AG04449 (cell line): ENCODE measurements around the gene KSR2.

Experiments
- CTCF ChIA-PET: fragments of 350-600 bp; formaldehyde crosslinking; extraction: SDS; loops from one replicate; lab custom pipeline; 2021; ENCODE audit warnings: antibody characterized with exemption; lab: Yijun Ruan, JAX
- POLR2A ChIA-PET: fragments of 400-600, 350-600 bp; formaldehyde crosslinking; extraction: SDS; loops from one replicate; lab custom pipeline; 2020; ENCODE audit warnings: antibody characterized with exemption, inconsistent platforms; lab: Yijun Ruan, JAX
- DNase-seq: peaks from one replicate; pipeline ENCODE4 v3.0.0-alpha.2; 2010; ENCODE audit warnings: low read depth, low spot score
- H3K4me3 ChIP-seq: 2 replicates; pipeline ENCODE4 v1.5.1; 2011; ENCODE audit warnings: low read depth, mild to moderate bottlenecking, control low read depth, low read length
- TF ChIP-seq, protein P1 (sequence below): IDR thresholded peaks from one replicate; pipeline ENCODE4 v1.5.1; 2011; ENCODE audit warnings: mild to moderate bottlenecking, moderate library complexity, low read length, control low read depth, inconsistent platforms; ENCODE audit not compliant: insufficient read depth; ENCODE audit errors: missing control alignments

KSR2 gene

DNA sequence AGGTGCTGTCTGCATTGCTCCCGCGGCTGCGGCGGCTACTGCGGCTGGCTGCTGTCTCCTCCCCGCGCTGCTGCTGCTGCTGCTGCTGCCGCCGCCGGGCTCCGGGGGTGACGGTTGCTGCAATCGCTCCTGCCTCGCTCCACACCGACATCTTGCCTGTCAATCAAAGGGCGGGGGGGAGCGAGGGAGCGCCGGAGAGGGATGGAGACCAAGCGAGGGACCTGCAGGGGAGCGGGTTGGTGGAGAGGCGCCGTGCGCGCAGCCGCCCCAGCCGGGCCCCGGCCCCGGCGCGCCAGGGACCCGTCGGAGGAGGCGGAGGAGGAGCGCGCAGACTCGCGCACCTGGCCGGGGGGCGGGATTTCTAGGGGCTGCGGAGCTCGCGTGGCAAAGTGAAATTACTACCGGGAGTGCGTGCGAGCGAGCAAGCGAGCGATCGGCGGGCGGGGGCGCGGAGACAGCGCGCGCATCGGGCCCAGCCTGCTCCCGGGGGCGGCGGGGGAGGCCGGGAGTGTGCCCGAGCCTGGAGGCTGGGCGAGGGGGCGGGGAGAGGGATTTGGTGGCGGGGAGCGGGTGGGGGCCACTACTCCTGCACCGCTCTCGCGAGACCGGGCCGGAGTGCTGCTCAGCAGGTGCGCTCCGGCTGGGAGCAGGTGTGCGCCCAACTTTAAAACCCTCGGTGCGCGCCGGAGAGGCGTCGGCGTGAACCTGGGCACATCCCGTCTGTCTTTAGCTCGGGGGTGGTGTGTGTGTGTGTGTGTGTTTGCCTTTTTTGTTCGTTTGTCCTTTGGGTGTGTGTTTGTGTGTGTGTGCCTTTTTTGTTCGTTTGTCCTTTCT lies at the start of gene KSR2:
Gene KSR2 (minus strand): TSS at position 165 of the 834 bp plus-strand sequence. CDS start 735 bp downstream, outside the sequence.
- ChIA-PET POLR2A (no interaction called here), CTCF (no interaction called here)
- TF ChIP-seq, protein P1, sequence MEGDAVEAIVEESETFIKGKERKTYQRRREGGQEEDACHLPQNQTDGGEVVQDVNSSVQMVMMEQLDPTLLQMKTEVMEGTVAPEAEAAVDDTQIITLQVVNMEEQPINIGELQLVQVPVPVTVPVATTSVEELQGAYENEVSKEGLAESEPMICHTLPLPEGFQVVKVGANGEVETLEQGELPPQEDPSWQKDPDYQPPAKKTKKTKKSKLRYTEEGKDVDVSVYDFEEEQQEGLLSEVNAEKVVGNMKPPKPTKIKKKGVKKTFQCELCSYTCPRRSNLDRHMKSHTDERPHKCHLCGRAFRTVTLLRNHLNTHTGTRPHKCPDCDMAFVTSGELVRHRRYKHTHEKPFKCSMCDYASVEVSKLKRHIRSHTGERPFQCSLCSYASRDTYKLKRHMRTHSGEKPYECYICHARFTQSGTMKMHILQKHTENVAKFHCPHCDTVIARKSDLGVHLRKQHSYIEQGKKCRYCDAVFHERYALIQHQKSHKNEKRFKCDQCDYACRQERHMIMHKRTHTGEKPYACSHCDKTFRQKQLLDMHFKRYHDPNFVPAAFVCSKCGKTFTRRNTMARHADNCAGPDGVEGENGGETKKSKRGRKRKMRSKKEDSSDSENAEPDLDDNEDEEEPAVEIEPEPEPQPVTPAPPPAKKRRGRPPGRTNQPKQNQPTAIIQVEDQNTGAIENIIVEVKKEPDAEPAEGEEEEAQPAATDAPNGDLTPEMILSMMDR = no peak
- DNase-seq = no peak
- H3K4me3 ChIP-seq = peak within 1 kb of the TSS; percentile 50

DNA sequence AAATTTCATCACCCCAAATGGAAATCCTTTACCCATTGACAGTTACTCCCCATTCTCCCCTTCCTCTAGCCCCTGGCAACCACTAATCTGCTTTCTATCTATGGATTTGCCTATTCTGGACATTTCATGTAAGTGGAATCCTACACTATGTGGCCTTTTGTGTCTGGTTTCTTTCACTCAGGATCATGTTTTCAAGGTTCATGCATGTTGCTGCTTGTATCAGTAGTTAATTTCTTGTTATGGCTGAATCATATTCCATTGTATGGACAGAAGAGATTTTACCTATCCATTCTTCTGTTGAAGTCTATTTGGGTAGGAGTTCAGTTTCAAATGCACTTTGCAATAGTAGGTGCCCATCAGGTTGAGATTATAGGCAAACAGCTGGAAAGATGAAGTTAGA lies 49.1 kb upstream of the KSR2 start:
- POLR2A ChIA-PET = no interaction called here
- no peak overlapping the region for H3K4me3 ChIP-seq
- CTCF ChIA-PET = no interaction called here
- TF ChIP-seq, protein P1 = no peak
- no peak for DNase-seq

DNA sequence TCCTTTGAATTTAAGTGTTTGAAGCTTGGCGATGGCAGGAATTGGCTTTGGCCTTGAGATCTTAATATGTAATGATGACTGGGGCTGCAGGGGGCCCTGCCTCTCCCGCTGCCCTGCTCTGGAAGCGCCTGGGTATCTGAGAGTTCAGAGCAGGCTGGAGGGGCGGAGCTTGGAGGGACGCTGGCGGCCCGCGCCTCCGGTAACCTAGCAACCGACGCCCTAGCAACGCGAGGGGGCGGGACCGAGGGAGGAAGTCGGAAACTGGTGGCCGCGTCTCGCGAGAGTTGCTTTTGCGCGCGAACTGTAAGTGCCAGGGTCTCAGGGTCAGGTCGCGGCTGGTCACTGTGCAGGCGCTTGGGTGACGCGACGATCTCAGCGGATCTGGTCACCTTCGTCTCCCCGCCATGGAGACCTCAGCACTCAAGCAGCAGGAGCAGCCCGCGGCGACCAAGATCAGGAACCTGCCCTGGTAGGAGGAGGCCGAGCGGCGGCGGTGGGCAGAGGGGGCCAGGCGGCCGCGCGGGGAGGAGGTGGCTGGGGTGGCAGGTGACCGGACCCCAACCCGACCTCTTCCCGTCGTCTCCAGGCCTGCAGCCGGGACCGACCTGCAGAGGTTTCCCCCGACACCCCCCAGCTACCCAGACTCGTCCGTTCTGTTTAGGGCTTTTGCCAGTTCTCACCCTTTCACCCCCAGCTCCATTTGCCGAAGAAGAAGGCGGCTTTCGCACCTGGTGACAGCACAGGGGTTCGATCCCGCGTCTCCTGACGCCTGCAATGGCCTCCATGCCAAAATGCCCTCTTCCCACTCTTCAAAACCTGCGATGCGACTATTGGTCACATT lies 47.9 kb upstream of the KSR2 start, which contains the start of gene RFC5:
Gene RFC5 (plus strand): TSS at position 280 of the 841 bp plus-strand sequence. CDS start 125 bp downstream, at position 405.
- CTCF ChIA-PET = interaction anchor here (1.2 to 1.4 kb wide), 2 partner anchors 19 to 141 kb away, joined by 3 to 8 read pairs; no protein-coding TSS in a partner anchor

DNA sequence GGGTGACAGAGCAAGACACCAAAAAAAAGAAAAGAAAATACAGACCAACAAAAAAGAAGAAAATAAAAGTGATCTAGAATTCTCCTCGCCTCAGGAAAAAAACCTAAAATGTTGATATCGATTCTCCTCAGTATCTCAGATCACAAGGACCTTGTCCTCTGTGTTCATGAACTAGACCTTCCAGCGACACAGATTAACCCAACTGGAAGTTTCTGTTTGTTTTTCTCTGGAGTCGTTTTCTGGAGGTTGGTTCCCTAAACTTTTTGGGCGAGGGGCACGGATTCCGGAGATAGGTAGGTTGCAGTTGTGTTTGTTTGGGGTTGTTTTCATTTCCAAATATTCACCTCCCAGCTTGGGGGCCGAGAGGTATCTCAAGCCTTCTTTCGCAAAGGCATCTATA lies 47.2 kb upstream of the KSR2 start:
- TF ChIP-seq, protein P1 = no peak
- ChIA-PET POLR2A (interaction anchor here (0.7 to 1.0 kb wide), 2 partner anchors 10 to 29 kb away, joined by 3 read pairs; no protein-coding TSS in a partner anchor), CTCF (interaction anchor here (1.2 to 1.4 kb wide), 2 partner anchors 19 to 141 kb away, joined by 3 to 8 read pairs; no protein-coding TSS in a partner anchor)
- H3K4me3 ChIP-seq = peak overlapping the region; percentile 44
- no peak for DNase-seq

More for the DNA sequence above, 47.9 kb upstream of the KSR2 start, which contains the start of gene RFC5:
- TF ChIP-seq, protein P1 = no peak
- peak; percentile 53 for DNase-seq
- peak within 1 kb of the TSS; percentile 98 for H3K4me3 ChIP-seq
- POLR2A ChIA-PET = interaction anchor here (0.7 to 1.0 kb wide), 2 partner anchors 9 to 30 kb away, joined by 3 read pairs; no protein-coding TSS in a partner anchor

DNA sequence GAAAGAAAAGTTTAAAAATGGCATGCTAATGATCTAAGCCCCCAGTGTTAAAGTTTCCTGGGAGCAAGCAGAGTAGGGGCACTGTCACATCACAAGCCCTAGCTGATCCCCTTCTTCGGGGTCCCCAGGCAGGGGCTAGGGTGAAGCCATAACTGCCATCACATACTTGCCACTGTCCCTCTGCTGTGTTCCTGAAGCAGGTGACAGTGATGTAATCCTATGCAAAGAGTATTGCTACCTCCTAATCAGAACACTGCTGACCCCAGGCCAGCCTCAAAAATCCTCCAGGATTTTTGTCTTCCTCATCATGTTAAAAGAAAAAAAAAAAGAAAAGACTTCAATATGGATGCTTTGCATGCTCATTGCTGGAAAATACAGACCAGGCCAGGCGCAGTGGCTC lies 46.5 kb upstream of the KSR2 start:
- H3K4me3 ChIP-seq = no peak overlapping the region
- CTCF ChIA-PET = no interaction called here
- no peak for DNase-seq
- POLR2A ChIA-PET = no interaction called here
- TF ChIP-seq, protein P1 = no peak
